CD4-positive, CD25-positive, alpha-beta regulatory T cell (primary cell): ENCODE measurements around the gene VTI1A. TPM values are rescaled to one million over a fixed set of nuclear protein-coding genes. Genes with fewer than 3 reads are reported as not detected.

Experiments
- ATAC-seq, 2 donors: fragments of 150-1000 bp; cut with Tn5 transposase; one replicate each; pipeline ENCODE4 v1.10.0; 2021; ENCODE audit warnings: low read depth in 2 of 2, moderate number of reproducible peaks in 2 of 2, moderate library complexity in 1 of 2
- DNase-seq, 3 donors: peaks; one replicate each; pipeline versions ENCODE4 v3.0.0 to v3.0.0-alpha.2; 2012 to 2022; ENCODE audit warnings: mixed read lengths in 1 of 3
- H3K27ac ChIP-seq: one replicate; pipeline ENCODE4 v1.7.0; 2013; ENCODE audit warnings: mild to moderate bottlenecking, low read length; ENCODE audit not compliant: insufficient read depth, poor library complexity, severe bottlenecking
- H3K27me3 ChIP-seq: one replicate; pipeline ENCODE4 v1.7.0; 2013; ENCODE audit warnings: low read length; ENCODE audit not compliant: control insufficient read depth, insufficient read depth
- H3K36me3 ChIP-seq: one replicate; pipeline ENCODE4 v1.7.0; 2013; ENCODE audit warnings: mild to moderate bottlenecking, low read length, moderate library complexity; ENCODE audit not compliant: control insufficient read depth, insufficient read depth
- H3K4me1 ChIP-seq: 2 replicates; pipeline ENCODE4 v1.7.0; 2013; ENCODE audit warnings: mild to moderate bottlenecking, low read length; ENCODE audit not compliant: insufficient read depth, control insufficient read depth, poor library complexity, severe bottlenecking
- H3K4me3 ChIP-seq: one replicate; pipeline ENCODE4 v1.7.0; 2013; ENCODE audit warnings: low read depth, mild to moderate bottlenecking, low read length, moderate library complexity
- H3K9me3 ChIP-seq, 2 experiments: 1 replicate in 1 of 2; 2 replicates in 1 of 2; pipeline ENCODE4 v1.7.0; 2013; ENCODE audit warnings: low read length in 2 of 2, mild to moderate bottlenecking in 1 of 2, moderate library complexity in 1 of 2; ENCODE audit not compliant: control insufficient read depth in 2 of 2
- H3K27ac Mint-ChIP-seq, 3 donors: one replicate each; pipeline ENCODE4 v1.8.0; 2020 to 2022; ENCODE audit warnings: mild to moderate bottlenecking in 3 of 3, mixed read lengths in 3 of 3, moderate library complexity in 2 of 3
- H3K27me3 Mint-ChIP-seq: one replicate; pipeline ENCODE4 v1.8.0; 2022; ENCODE audit warnings: mild to moderate bottlenecking, mixed read lengths
- H3K36me3 Mint-ChIP-seq: one replicate; pipeline ENCODE4 v1.8.0; 2020; ENCODE audit warnings: mixed read lengths
- H3K4me1 Mint-ChIP-seq, 4 donors: one replicate each; pipeline ENCODE4 v1.8.0; 2020 to 2022; ENCODE audit warnings: mixed read lengths in 4 of 4, mild to moderate bottlenecking in 1 of 4
- H3K4me3 Mint-ChIP-seq, 4 donors: one replicate each; pipeline ENCODE4 v1.8.0; 2020 to 2022; ENCODE audit warnings: mild to moderate bottlenecking in 4 of 4, mixed read lengths in 4 of 4, moderate library complexity in 3 of 4
- H3K9me3 Mint-ChIP-seq, 7 donors: one replicate each; pipeline ENCODE4 v1.8.0; 2020 to 2022; ENCODE audit warnings: mixed read lengths in 7 of 7, mild to moderate bottlenecking in 3 of 7, moderate library complexity in 2 of 7
- polyA plus RNA-seq, 4 donors: library from polyadenylated mRNA; unstranded; fragments of 300-500 nt; fragmentation: Illumina TruSeq; gene quantifications; one replicate each; pipeline ENCODE4 v1.2.3, GENCODE V29; 2021
- total RNA-seq: library from RNA; stranded (reverse); gene quantifications from one replicate; pipeline ENCODE4 v1.2.3, GENCODE V29; 2022

The VTI1A gene
- total and polyA plus RNA-seq, 5 donors from 2014 or later: 25.5 to 77.7 (median 35.1) TPM

DNA sequence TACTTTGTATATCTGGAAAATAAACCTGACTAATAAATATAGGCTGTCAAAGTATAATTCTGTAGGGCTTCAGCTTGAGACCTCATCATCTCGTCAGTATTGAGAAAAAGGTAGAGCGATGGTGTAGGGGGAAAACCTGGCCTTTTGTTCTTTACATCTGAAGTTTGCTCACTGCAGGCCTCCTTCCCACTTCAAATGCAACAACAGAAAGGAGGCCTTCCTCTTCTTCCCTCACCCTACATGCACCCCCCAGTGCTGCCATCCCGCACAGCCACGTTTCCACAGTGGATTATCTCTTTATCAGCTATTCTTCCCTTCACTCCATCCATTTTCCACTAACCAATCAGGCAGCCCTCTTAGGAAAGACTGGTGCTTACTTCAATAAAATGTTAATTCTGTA is 112.3 kb downstream of the VTI1A start:
- no peaks in the 10 kb centered on the region for H3K27me3 ChIP-seq
- no peaks in the 10 kb centered on the region for H3K36me3 Mint-ChIP-seq
- H3K27me3 Mint-ChIP-seq: no peaks in the 10 kb centered on the region
- ATAC-seq (no peak), DNase-seq (no peak)
- no peaks in the 10 kb centered on the region for H3K9me3 Mint-ChIP-seq
- H3K36me3 ChIP-seq: no peaks in the 10 kb centered on the region
- H3K9me3 ChIP-seq: no peaks in the 10 kb centered on the region
- peaks cover 0 to 13% (median 8%) of the 10 kb centered on the region in 4 donors for H3K4me1 Mint-ChIP-seq
- H3K27ac ChIP-seq: no peak overlapping the region
- no peak overlapping the region for H3K27ac Mint-ChIP-seq
- no peaks in the 10 kb centered on the region for H3K4me1 ChIP-seq
- no peak overlapping the region for H3K4me3 ChIP-seq
- no peak overlapping the region for H3K4me3 Mint-ChIP-seq

DNA sequence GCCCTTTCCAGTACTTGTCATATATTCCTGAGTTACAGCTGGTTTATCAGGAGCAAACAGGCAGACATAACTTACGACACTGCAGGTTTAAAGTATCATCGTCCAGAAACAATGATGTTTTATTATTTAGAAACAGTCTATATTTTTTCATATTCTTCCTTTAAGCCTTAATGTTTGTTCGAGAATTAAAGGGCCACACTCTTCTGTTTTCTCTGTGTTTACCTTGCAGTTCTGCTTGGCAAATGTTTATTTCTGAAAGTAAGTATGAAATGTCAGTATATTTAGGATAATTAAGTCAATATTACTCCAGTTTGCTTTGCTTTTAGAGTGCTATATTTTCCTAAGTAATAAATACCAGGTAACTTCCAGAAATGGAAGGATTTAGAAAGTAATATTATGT is 115.1 kb downstream of the VTI1A start:
- Histone ChIP-seq H3K27ac (no peak overlapping the region), H3K9me3 (no peaks in the 10 kb centered on the region), H3K27me3 (no peaks in the 10 kb centered on the region), H3K36me3 (no peaks in the 10 kb centered on the region), H3K4me1 (no peaks in the 10 kb centered on the region), H3K4me3 (no peak overlapping the region)
- Mint-ChIP-seq H3K36me3 (no peaks in the 10 kb centered on the region), H3K9me3 (peaks cover 0 to 1% (median 0%) of the 10 kb centered on the region in 7 donors), H3K4me1 (peaks cover 3 to 13% (median 5%) of the 10 kb centered on the region in 4 donors), H3K27ac (no peak overlapping the region), H3K27me3 (no peaks in the 10 kb centered on the region), H3K4me3 (no peak overlapping the region)
- DNase-seq (no peak), ATAC-seq (no peak)

DNA sequence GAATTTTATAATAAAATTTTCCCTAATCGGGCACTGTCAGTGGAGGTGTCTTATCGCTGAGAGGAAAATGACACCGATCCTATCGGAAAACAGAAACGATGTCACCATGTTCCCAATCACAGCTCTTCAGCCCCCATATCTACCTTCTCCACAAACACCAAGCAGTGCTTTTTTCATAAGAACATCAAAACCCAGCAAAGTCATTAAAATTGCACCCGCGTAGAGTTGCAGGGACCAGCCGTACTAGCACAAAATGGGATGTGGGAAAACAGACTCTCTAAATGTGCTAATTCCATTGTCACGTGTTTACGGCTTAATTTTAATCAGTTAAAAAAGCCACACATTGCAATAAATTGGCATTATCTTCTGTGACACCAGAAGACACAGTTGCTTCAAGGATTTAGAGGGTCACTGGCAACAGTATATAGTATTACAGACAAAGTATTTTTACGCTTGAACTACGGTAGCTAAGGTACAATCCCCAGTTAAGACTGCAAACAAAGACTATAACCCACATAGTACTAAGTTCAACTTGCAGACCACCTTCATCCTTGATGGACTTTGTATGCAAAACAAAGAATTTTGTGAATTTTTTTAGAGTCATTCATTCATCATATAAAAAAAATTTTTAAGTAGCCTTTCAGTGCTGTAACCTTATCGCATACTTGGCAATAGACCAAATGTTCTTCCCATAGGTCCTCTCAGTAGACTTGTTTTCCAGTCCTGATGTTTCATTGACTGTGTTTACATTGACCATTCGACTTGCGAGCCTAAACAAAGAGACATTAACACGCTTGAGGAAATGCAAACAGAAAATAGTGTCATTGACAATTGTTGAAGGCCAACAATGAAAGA is 116.0 kb downstream of the VTI1A start:
- Histone ChIP-seq H3K27me3 (no peaks in the 10 kb centered on the region), H3K36me3 (no peaks in the 10 kb centered on the region), H3K27ac (no peak overlapping the region), H3K4me1 (no peaks in the 10 kb centered on the region), H3K4me3 (no peak overlapping the region), H3K9me3 (no peaks in the 10 kb centered on the region)
- no peaks in the 10 kb centered on the region for H3K36me3 Mint-ChIP-seq
- H3K9me3 Mint-ChIP-seq: peaks cover 0 to 1% (median 0%) of the 10 kb centered on the region in 7 donors
- H3K4me1 Mint-ChIP-seq: peaks cover 3 to 8% (median 5%) of the 10 kb centered on the region in 4 donors
- DNase-seq (no peak), ATAC-seq (no peak)
- no peaks in the 10 kb centered on the region for H3K27me3 Mint-ChIP-seq
- no peak overlapping the region for H3K4me3 Mint-ChIP-seq
- no peak overlapping the region for H3K27ac Mint-ChIP-seq

DNA sequence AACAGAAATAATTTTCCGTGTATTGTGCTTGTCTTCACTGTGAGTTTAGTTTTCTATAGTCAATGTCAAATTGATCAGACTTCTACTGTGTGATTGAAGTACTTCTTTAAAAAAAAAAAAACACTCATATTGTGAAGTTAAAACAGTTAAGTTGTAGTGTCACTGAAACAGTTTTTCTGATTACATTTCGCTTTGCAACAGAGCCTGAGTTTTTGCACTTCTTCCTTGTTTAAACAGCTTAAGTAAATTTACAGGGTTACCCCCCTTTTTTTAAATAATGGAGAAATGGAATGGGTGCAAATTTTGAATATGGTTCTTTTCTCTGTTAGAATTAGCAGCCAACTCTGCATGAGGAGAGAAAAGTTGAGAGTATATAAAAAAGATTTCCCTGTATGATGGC is 117.3 kb downstream of the VTI1A start:
- Histone ChIP-seq H3K4me1 (no peaks in the 10 kb centered on the region), H3K4me3 (no peak overlapping the region), H3K36me3 (no peaks in the 10 kb centered on the region), H3K27ac (no peak overlapping the region), H3K9me3 (no peaks in the 10 kb centered on the region), H3K27me3 (no peaks in the 10 kb centered on the region)
- ATAC-seq: no peak
- peaks cover 4% of the 10 kb centered on the region for H3K36me3 Mint-ChIP-seq
- no peak overlapping the region for H3K27ac Mint-ChIP-seq
- H3K27me3 Mint-ChIP-seq: no peaks in the 10 kb centered on the region
- peaks cover 0 to 1% (median 0%) of the 10 kb centered on the region in 7 donors for H3K9me3 Mint-ChIP-seq
- no peak overlapping the region for H3K4me3 Mint-ChIP-seq
- peaks cover 3 to 6% (median 5%) of the 10 kb centered on the region in 4 donors for H3K4me1 Mint-ChIP-seq
- DNase-seq: no peak

DNA sequence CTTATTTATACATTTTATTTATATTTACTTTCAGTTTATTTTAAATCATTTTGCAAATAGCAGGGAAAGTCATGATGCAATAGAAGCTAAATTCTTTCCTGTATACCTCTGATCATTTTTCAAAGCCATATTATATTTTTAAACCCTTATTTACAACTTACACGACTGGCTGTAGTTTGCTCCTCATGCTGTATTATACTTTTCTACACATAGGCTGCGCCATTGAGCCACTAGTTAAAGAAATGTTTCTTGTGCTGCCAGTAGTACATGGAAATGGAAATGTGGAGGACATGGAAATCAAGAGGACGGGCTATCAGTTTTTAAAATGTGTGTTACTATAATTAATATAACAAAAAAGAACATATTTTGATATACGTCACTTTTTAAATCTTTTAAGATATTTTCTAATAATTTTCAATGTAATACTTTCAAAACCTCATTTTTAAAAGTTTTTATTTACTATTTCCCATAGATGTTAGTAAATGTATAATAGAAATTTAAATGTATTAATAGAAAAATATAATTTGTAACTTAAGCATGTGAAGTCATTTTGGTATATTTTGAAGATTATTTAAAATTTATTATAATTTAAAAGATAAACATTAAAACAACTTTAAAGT is 118.5 kb downstream of the VTI1A start:
- H3K4me1 Mint-ChIP-seq: peaks cover 0 to 7% (median 3%) of the 10 kb centered on the region in 4 donors

DNA sequence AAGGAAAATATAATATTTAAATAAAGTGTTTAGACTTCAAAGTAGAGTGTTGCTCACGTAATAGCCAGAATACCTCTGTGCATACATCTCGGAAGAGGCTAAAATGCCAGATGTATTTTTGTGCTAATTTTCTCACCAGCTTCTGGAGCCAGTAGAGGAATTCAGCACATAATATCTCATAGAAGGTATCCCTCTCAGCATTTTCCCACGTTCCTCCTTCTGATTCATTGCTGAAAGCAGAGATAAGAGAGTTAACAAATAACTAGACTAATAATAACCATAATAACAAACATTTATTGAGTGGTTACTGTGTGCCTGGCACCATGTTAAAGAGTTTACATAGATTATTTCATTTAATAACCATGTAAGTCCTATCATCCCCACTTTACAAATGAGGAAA is 123.6 kb downstream of the VTI1A start:
- H3K4me3 Mint-ChIP-seq: no peak overlapping the region
- Histone ChIP-seq H3K4me3 (no peak overlapping the region), H3K36me3 (no peaks in the 10 kb centered on the region), H3K27ac (no peak overlapping the region), H3K4me1 (no peaks in the 10 kb centered on the region), H3K9me3 (no peaks in the 10 kb centered on the region), H3K27me3 (no peaks in the 10 kb centered on the region)
- no peak overlapping the region for H3K27ac Mint-ChIP-seq
- ATAC-seq: no peak
- peaks cover 0 to 11% (median 2%) of the 10 kb centered on the region in 4 donors for H3K4me1 Mint-ChIP-seq
- peaks cover 0 to 1% (median 0%) of the 10 kb centered on the region in 7 donors for H3K9me3 Mint-ChIP-seq
- no peak for DNase-seq
- no peaks in the 10 kb centered on the region for H3K27me3 Mint-ChIP-seq
- H3K36me3 Mint-ChIP-seq: peaks cover 17% of the 10 kb centered on the region

More for the DNA sequence above, 118.5 kb downstream of the VTI1A start:
- DNase-seq: peak in 2 of 3 donors; percentile 21 to 55
- H3K36me3 ChIP-seq: no peaks in the 10 kb centered on the region
- no peaks in the 10 kb centered on the region for H3K9me3 ChIP-seq
- H3K4me3 ChIP-seq: no peak overlapping the region
- no peaks in the 10 kb centered on the region for H3K4me1 ChIP-seq
- no peaks in the 10 kb centered on the region for H3K27me3 ChIP-seq
- ATAC-seq: no peak
- peaks cover 4% of the 10 kb centered on the region for H3K36me3 Mint-ChIP-seq
- no peak overlapping the region for H3K27ac Mint-ChIP-seq
- peaks cover 0 to 1% (median 0%) of the 10 kb centered on the region in 7 donors for H3K9me3 Mint-ChIP-seq
- H3K27me3 Mint-ChIP-seq: no peaks in the 10 kb centered on the region
- no peak overlapping the region for H3K27ac ChIP-seq
- no peak overlapping the region for H3K4me3 Mint-ChIP-seq

DNA sequence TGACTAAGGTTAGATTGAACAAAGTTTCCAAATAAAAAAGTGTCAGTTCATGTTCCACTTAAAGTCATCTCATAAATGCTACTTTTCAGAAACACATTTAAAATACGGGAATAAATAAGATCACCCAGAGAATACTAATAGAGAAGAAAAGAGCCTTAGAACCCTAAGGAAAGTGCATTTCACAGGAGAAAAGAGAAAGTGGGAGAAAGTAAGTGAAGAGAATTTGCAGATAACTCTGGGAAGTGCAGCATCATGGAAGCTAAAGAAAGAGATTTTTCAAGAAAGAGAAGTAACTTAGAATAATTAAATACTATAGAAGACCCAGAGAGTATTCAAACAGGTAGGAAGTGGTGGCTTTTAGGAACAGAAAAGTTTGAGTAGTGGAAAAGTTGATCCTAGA is 132.6 kb downstream of the VTI1A start:
- H3K9me3 Mint-ChIP-seq: peaks cover 0 to 2% (median 0%) of the 10 kb centered on the region in 7 donors
- Histone ChIP-seq H3K27me3 (no peaks in the 10 kb centered on the region), H3K4me3 (no peak overlapping the region), H3K36me3 (peaks cover 3% of the 10 kb centered on the region), H3K27ac (no peak overlapping the region), H3K9me3 (no peaks in the 10 kb centered on the region), H3K4me1 (no peaks in the 10 kb centered on the region)
- peaks cover 26% of the 10 kb centered on the region for H3K36me3 Mint-ChIP-seq
- H3K4me3 Mint-ChIP-seq: no peak overlapping the region
- H3K4me1 Mint-ChIP-seq: peaks cover 0 to 6% (median 0%) of the 10 kb centered on the region in 4 donors
- H3K27ac Mint-ChIP-seq: no peak overlapping the region
- DNase-seq (no peak), ATAC-seq (no peak)
- H3K27me3 Mint-ChIP-seq: no peaks in the 10 kb centered on the region
